A549 (cell line): ENCODE data around the gene GUK1. TPM values are rescaled to one million over a fixed set of nuclear protein-coding genes. Genes with fewer than 3 reads are reported as not detected.

Experiments used
- ATAC-seq, 2 experiments: fragments of 200-7000 bp in 1 of 2; fragments of >200 bp in 1 of 2; cut with Nextera tagmentation in 1 of 2; cut with Tn5 transposase in 1 of 2; 3 replicates each; pipeline versions ENCODE4 v1.8.0 to v1.9.1; 2018 to 2020; ENCODE audit warnings: mild to moderate bottlenecking in 1 of 2, moderate library complexity in 1 of 2
- CTCF ChIA-PET: fragments of 300-600 bp; sonication (Branson Sonifier 250); formaldehyde crosslinking; extraction: SDS; loops from one replicate; lab custom pipeline; 2021; ENCODE audit warnings: antibody characterized with exemption, inconsistent platforms; lab: Yijun Ruan, JAX
- POLR2A ChIA-PET: fragments of 350-600 bp; formaldehyde crosslinking; extraction: SDS; loops from one replicate; lab custom pipeline; 2021; ENCODE audit warnings: antibody characterized with exemption, inconsistent platforms; lab: Yijun Ruan, JAX
- DNase-seq, 2 experiments: peaks; one replicate each; pipeline versions ENCODE4 v3.0.0 to v3.0.0-alpha.2; 2011 to 2016; ENCODE audit warnings: low read depth in 1 of 2, low spot score in 1 of 2
- FAIRE-seq: peaks from 2 replicates; lab custom pipeline; 2011; peaks lifted over from hg19 to GRCh38; lab: Jason Lieb, UNC
- H3K27ac ChIP-seq, 2 experiments: fragments of >200 bp; sonication (Bioruptor Twin); formaldehyde crosslinking; 3 replicates each; pipeline ENCODE4 v1.5.1; 2016 to 2017
- H3K4me1 ChIP-seq: fragments of >200 bp; sonication (Bioruptor Twin); formaldehyde crosslinking; 3 replicates; pipeline ENCODE4 v1.6.1; 2016
- H3K4me2 ChIP-seq: fragments of >200 bp; sonication (Bioruptor Twin); formaldehyde crosslinking; 3 replicates; pipeline ENCODE4 v1.6.1; 2016
- H3K4me3 ChIP-seq: fragments of >200 bp; sonication (Bioruptor Twin); formaldehyde crosslinking; 3 replicates; pipeline ENCODE4 v1.5.1; 2016
- H3K9me3 ChIP-seq: fragments of >200 bp; sonication (Bioruptor Twin); formaldehyde crosslinking; 3 replicates; pipeline ENCODE4 v1.6.1; 2016
- ATOH8 ChIP-seq: fragments of 250-450 bp; sonication (Bioruptor Pico); IDR thresholded peaks from 2 replicates; pipeline ENCODE4 v1.5.0; 2020; ENCODE audit warnings: low read depth, mild to moderate bottlenecking, moderate library complexity
- BCL3 ChIP-seq: fragments of >200 bp; sonication (Bioruptor Twin); formaldehyde crosslinking; IDR thresholded peaks from 3 replicates; pipeline ENCODE4 v1.6.1; 2016
- CBX8 ChIP-seq: fragments of 200-600 bp; sonication (generic); IDR thresholded peaks from 2 replicates; pipeline ENCODE4 v1.6.1; 2016
- CEBPB ChIP-seq, 2 experiments: fragments of >200 bp in 1 of 2; sonication (Bioruptor Twin) in 1 of 2; formaldehyde crosslinking in 1 of 2; IDR thresholded peaks; 2 replicates each; pipeline ENCODE4 v1.6.1; 2012 to 2016
- CTCF ChIP-seq: fragments of >200 bp; sonication (Bioruptor Twin); formaldehyde crosslinking; IDR thresholded peaks from 3 replicates; pipeline ENCODE4 v1.5.1; 2016
- ELK1 ChIP-seq: fragments of 150-350 bp; IDR thresholded peaks from 2 replicates; pipeline ENCODE4 v1.6.1; 2014; ENCODE audit warnings: low read depth, mild to moderate bottlenecking, low read length
- GATA3 ChIP-seq: IDR thresholded peaks from 2 replicates; pipeline ENCODE4 v1.6.1; 2012; ENCODE audit warnings: borderline replicate concordance
- HOXA7 ChIP-seq: fragments of 250-450 bp; sonication (Bioruptor Pico); IDR thresholded peaks from 2 replicates; pipeline ENCODE4 v1.5.0; 2020; ENCODE audit warnings: mild to moderate bottlenecking, moderate library complexity
- HOXB13 ChIP-seq: fragments of 250-450 bp; sonication (Bioruptor Pico); IDR thresholded peaks from 2 replicates; pipeline ENCODE4 v1.5.0; 2020; ENCODE audit warnings: low read depth, mild to moderate bottlenecking, moderate library complexity
- KDM5A ChIP-seq: fragments of 200-600 bp; sonication (generic); IDR thresholded peaks from 2 replicates; pipeline ENCODE4 v1.6.1; 2016; ENCODE audit warnings: antibody characterized with exemption, mild to moderate bottlenecking
- NPAS2 ChIP-seq: fragments of 250-450 bp; sonication (Bioruptor Pico); IDR thresholded peaks from 2 replicates; pipeline ENCODE4 v1.8.0; 2022; ENCODE audit warnings: mild to moderate bottlenecking, moderate library complexity, borderline replicate concordance
- NR3C1 ChIP-seq: fragments of >200 bp; sonication (Bioruptor Twin); formaldehyde crosslinking; IDR thresholded peaks from 3 replicates; pipeline ENCODE4 v1.6.1; 2017
- PBX3 ChIP-seq: IDR thresholded peaks from 2 replicates; pipeline ENCODE4 v1.6.1; 2012
- RARB ChIP-seq: fragments of 250-450 bp; sonication (Bioruptor Pico); IDR thresholded peaks from 2 replicates; pipeline ENCODE4 v1.8.0; 2021; ENCODE audit warnings: mild to moderate bottlenecking, moderate library complexity
- RCOR1 ChIP-seq: fragments of 150-350 bp; IDR thresholded peaks from 2 replicates; pipeline ENCODE4 v1.6.1; 2014; ENCODE audit warnings: antibody characterized with exemption, low read length, low read depth
- RFX5 ChIP-seq: fragments of 450-650 bp; IDR thresholded peaks from 2 replicates; pipeline ENCODE4 v1.7.1; 2014; ENCODE audit warnings: antibody characterized with exemption, mild to moderate bottlenecking, moderate library complexity
- RNF2 ChIP-seq: fragments of 200-600 bp; sonication (generic); IDR thresholded peaks from 2 replicates; pipeline ENCODE4 v1.6.1; 2016; ENCODE audit warnings: low read depth, mild to moderate bottlenecking, antibody characterized with exemption, moderate library complexity, borderline replicate concordance
- SMC3 ChIP-seq: fragments of >200 bp; sonication (Bioruptor Twin); formaldehyde crosslinking; IDR thresholded peaks from 3 replicates; pipeline ENCODE4 v1.6.1; 2018; ENCODE audit warnings: inconsistent platforms
- USF2 ChIP-seq: fragments of 450-650 bp; IDR thresholded peaks from 2 replicates; pipeline ENCODE4 v1.6.1; 2014; ENCODE audit warnings: antibody characterized with exemption
- ZC3H11A ChIP-seq: fragments of 450-650 bp; IDR thresholded peaks from 2 replicates; pipeline ENCODE4 v1.6.1; 2014; ENCODE audit warnings: antibody characterized with exemption, mild to moderate bottlenecking
- ZNF302 ChIP-seq: fragments of 250-450 bp; sonication (Bioruptor Pico); IDR thresholded peaks from 2 replicates; pipeline ENCODE4 v1.9.0; 2021; ENCODE audit warnings: inconsistent platforms, mild to moderate bottlenecking, moderate library complexity
- ZSCAN20 ChIP-seq: fragments of 250-450 bp; sonication (Bioruptor Pico); IDR thresholded peaks from 2 replicates; pipeline ENCODE4 v1.8.0; 2022; ENCODE audit warnings: mild to moderate bottlenecking, moderate library complexity
- WGBS: methylation state at CpG from one replicate; pipeline ENCODE4 v1.1.6; 2017; ENCODE audit errors: missing lambda C conversion rate; 5-methylcytosine and 5-hydroxymethylcytosine counted together
- polyA plus RNA-seq, 4 experiments: library from polyadenylated mRNA; depleted of rRNA in 3 of 4; stranded (reverse); fragments of >200 nt; fragmentation: RNase III in 1 of 4; extraction: RNeasy Plus Mini Kit Qiagen cat#74134 plus additional on column Dnase treatment in 1 of 4; gene quantifications; 2 replicates in 3 of 4; 3 replicates in 1 of 4; pipeline ENCODE4 v1.2.3, GENCODE V29; 2011 to 2017

Gene GUK1
- polyA plus RNA-seq, 2 of the 4 experiments (the other 2 are of a cell fraction): 88.9 to 106 TPM

GRCh38 chr1:228152097-228152917 is 12.2 kb downstream of the GUK1 start (continued):
- TF ChIP-seq CTCF (no peak), HOXA7 (CRISPR knock-in tag) (no peak), ZNF302 (CRISPR knock-in tag) (no peak), GATA3 (no peak), NPAS2 (CRISPR knock-in tag) (no peak), ELK1 (no peak), RARB (CRISPR knock-in tag) (no peak), BCL3 (no peak)

GRCh38 chr1:228152918-228153258 is 12.8 kb downstream of the GUK1 start:
- no peak for FAIRE-seq
- 79% methylated on average over 3 of the region's 3 CpGs for WGBS

More at GRCh38 chr1:228152918-228153258, 12.8 kb downstream of the GUK1 start:
- no peak overlapping the region for H3K27ac ChIP-seq
- no peak for DNase-seq
- H3K9me3 ChIP-seq: no peaks in the 10 kb centered on the region
- TF ChIP-seq RFX5 (no peak), PBX3 (no peak), CBX8 (no peak), SMC3 (no peak), NR3C1 (no peak), ZSCAN20 (CRISPR knock-in tag) (no peak), CEBPB (IDR thresholded peaks at IDR 0.05) (no peak), ATOH8 (CRISPR knock-in tag) (no peak), BCL3 (no peak), RNF2 (no peak), HOXB13 (CRISPR knock-in tag) (no peak), RCOR1 (no peak), KDM5A (no peak), USF2 (no peak), ZC3H11A (no peak)
- H3K4me3 ChIP-seq: no peak overlapping the region
- CTCF ChIA-PET: interaction anchor here (8.2 kb wide), 1 partner anchor 13 kb away, joined by 89 read pairs; the partner anchor contains the start of gene IBA57
- POLR2A ChIA-PET: interaction anchor here (4.0 kb wide), 1 partner anchor 12 kb away, joined by 35 read pairs; the partner anchor contains the start of gene IBA57
- H3K4me2 ChIP-seq: no peak overlapping the region
- peaks cover 5% of the 10 kb centered on the region; the same call in 1 of the 3 replicates for H3K4me1 ChIP-seq
- no peak for ATAC-seq
